Sigmoid colon (tissue), 7 donors: Measurements from ENCODE around the gene PKHD1. TPM values are rescaled to one million over a fixed set of nuclear protein-coding genes. Genes with fewer than 3 reads are reported as not detected.

Experiments
- DNase-seq: peaks from one replicate; pipeline ENCODE4 v3.0.0-alpha.2; 2019
- H3K27ac ChIP-seq, 4 donors: fragments of 200-600 bp; sonication (generic); one replicate each; pipeline ENCODE4 v1.5.1; 2016 to 2019; ENCODE audit warnings: mild to moderate bottlenecking in 1 of 4
- H3K27me3 ChIP-seq, 3 donors: fragments of 200-600 bp; sonication (generic); one replicate each; pipeline ENCODE4 v1.5.1; 2019; ENCODE audit warnings: mild to moderate bottlenecking in 1 of 3
- H3K36me3 ChIP-seq, 4 donors: fragments of 200-600 bp; sonication (generic); one replicate each; pipeline ENCODE4 v1.5.1; 2016 to 2019
- H3K4me1 ChIP-seq, 4 donors: fragments of 200-600 bp; sonication (generic); one replicate each; pipeline ENCODE4 v1.5.1; 2017 to 2019
- H3K4me3 ChIP-seq, 4 donors: fragments of 200-600 bp; sonication (generic); one replicate each; pipeline ENCODE4 v1.5.1; 2017 to 2019; ENCODE audit warnings: mild to moderate bottlenecking in 2 of 4, moderate library complexity in 1 of 4
- H3K9me3 ChIP-seq, 4 donors: fragments of 200-600 bp in 3 of 4; sonication (generic) in 3 of 4; one replicate each; pipeline versions ENCODE4 v1.5.1 to v1.6.1; 2013 to 2019
- EP300 ChIP-seq, 4 donors: sonication (generic); formaldehyde crosslinking; IDR thresholded peaks; one replicate each; pipeline ENCODE4 v1.6.1; 2017; ENCODE audit warnings: antibody characterized with exemption in 4 of 4
- POLR2A ChIP-seq, 2 donors: fragments of 450-650 bp; IDR thresholded peaks; one replicate each; pipeline ENCODE4 v1.6.1; 2016; ENCODE audit warnings: antibody characterized with exemption in 2 of 2, mild to moderate bottlenecking in 2 of 2, moderate library complexity in 2 of 2
- POLR2AphosphoS5 ChIP-seq, 4 donors: sonication (generic); formaldehyde crosslinking; IDR thresholded peaks; one replicate each; pipeline ENCODE4 v1.6.1; 2017; ENCODE audit warnings: antibody characterized with exemption in 4 of 4
- WGBS, 2 donors: extraction: QIAGEN DNeasy Blood & Tissue Kit; methylation state at CpG; one replicate each; pipeline ENCODE4 v1.1.7; 2013; 5-methylcytosine and 5-hydroxymethylcytosine counted together
- intact Hi-C: fragments of 100-400 bp; cut with DNase I; formaldehyde crosslinking; loops from one replicate; pipeline ENCODE4 v1.15.1; 2023
- polyA plus RNA-seq, 3 donors: library from polyadenylated mRNA; stranded (reverse); fragments of 200-250 nt; gene quantifications; one replicate each; pipeline ENCODE4 v1.2.3, GENCODE V29; 2013
- total RNA-seq, 4 donors: library from RNA; depleted of rRNA; stranded (reverse); fragments of >200 nt; gene quantifications; one replicate each; pipeline ENCODE4 v1.1.0, GENCODE V29; 2016
- TF ChIP-seq, protein P1 (sequence below), 4 experiments: fragments of 450-650 bp in 3 of 4; fragments of 200-600 bp in 1 of 4; IDR thresholded peaks; one replicate each; pipeline ENCODE4 v1.5.1; 2016 to 2019; ENCODE audit warnings: antibody characterized with exemption in 4 of 4, mild to moderate bottlenecking in 3 of 4, moderate library complexity in 2 of 4
- donor health status: healthy with polysubstance abuse.
- donor health status: Bipolar disorder and iron deficiency.
- donor health status: healthy.

PKHD1 gene
- total and polyA plus RNA-seq, 7 donors, result under 0.01 to 0.66 (median under 0.01) TPM; not detected in 2

DNA sequence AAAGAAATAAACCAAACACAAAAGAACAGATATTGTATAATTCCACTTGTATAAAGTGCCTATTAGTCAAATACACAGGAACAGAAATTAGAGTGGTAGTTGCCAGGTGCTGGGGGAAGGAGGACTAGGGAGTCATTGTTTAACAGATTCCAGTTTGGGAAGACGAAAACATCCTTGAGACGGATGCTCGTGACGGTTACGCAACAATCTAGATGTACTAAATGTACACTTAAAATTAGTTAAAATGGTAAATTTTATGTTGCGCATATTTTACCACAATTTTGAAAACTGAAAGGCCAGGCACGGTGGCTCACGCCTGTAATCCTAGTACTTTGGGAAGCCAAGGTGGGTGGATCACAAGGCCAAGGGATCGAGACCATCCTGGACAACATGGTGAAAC, 111.0 kb downstream of the PKHD1 start:
- Histone ChIP-seq H3K36me3 (no peaks in the 10 kb centered on the region), H3K27ac (no peak overlapping the region), H3K4me1 (no peaks in the 10 kb centered on the region), H3K9me3 (no peaks in the 10 kb centered on the region), H3K27me3 (no peaks in the 10 kb centered on the region), H3K4me3 (no peak overlapping the region)
- no peak for TF ChIP-seq EP300 (IDR thresholded peaks at IDR 0.05)
- no peak for TF ChIP-seq POLR2AphosphoS5 (IDR thresholded peaks at IDR 0.05)
- TF ChIP-seq, protein P1, sequence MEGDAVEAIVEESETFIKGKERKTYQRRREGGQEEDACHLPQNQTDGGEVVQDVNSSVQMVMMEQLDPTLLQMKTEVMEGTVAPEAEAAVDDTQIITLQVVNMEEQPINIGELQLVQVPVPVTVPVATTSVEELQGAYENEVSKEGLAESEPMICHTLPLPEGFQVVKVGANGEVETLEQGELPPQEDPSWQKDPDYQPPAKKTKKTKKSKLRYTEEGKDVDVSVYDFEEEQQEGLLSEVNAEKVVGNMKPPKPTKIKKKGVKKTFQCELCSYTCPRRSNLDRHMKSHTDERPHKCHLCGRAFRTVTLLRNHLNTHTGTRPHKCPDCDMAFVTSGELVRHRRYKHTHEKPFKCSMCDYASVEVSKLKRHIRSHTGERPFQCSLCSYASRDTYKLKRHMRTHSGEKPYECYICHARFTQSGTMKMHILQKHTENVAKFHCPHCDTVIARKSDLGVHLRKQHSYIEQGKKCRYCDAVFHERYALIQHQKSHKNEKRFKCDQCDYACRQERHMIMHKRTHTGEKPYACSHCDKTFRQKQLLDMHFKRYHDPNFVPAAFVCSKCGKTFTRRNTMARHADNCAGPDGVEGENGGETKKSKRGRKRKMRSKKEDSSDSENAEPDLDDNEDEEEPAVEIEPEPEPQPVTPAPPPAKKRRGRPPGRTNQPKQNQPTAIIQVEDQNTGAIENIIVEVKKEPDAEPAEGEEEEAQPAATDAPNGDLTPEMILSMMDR (IDR thresholded peaks at IDR 0.05), result no peak
- no peak for TF ChIP-seq POLR2A (IDR thresholded peaks at IDR 0.05)
- WGBS, 2 donors, result 96 to 97% methylated on average over 9 of the region's 9 CpGs
- intact Hi-C loops, result no loop called here
- DNase-seq, result no peak

DNA sequence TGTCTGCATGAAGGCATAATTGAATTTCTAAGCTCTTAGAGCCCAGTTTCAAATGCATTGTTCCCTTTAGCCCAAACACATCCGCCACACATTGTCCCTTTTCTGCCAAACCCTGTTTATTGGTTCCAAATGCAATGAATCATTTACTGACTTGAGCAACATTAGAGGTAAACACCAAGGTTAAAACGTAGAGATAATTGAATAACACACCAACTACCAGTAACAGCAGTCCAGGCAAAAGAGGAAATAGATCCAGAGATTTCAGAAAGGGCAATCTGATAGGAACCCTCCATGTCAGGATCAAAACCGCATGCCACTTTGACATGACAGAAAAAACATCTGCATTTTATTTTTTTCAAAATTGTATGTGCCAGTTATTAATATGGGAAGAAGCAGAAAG, 114.8 kb downstream of the PKHD1 start:
- Histone ChIP-seq H3K4me3 (no peak overlapping the region), H3K27ac (no peak overlapping the region), H3K27me3 (no peaks in the 10 kb centered on the region), H3K4me1 (no peaks in the 10 kb centered on the region), H3K9me3 (no peaks in the 10 kb centered on the region), H3K36me3 (no peaks in the 10 kb centered on the region)
- DNase-seq, result no peak
- intact Hi-C loops, result no loop called here
- TF ChIP-seq POLR2A (IDR thresholded peaks at IDR 0.05) (no peak), POLR2AphosphoS5 (IDR thresholded peaks at IDR 0.05) (no peak), EP300 (IDR thresholded peaks at IDR 0.05) (no peak)
- TF ChIP-seq, protein P1 (IDR thresholded peaks at IDR 0.05), result no peak
- WGBS, 2 donors, result 61 to 65% methylated on average over 3 of the region's 3 CpGs

DNA sequence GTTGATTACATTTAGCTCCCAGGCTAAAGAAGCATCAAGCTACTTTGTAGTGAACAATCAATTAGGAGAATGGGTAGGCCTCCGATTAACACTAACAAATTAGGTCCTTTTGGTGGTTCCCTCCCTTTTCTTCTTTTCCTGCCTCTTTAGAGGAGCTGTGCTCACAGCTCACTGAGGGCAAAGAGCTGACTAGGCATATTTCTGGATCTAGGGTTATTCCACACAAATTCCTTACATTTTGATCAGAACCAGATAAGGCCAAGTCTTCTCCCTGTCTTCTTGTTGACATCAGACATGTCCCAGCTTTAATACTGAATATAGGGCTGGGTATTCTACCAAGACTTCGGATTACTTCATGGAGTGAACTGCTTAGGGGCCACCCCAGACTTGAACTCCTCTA, 119.1 kb downstream of the PKHD1 start:
- Histone ChIP-seq H3K4me3 (no peak overlapping the region), H3K9me3 (no peaks in the 10 kb centered on the region), H3K4me1 (no peaks in the 10 kb centered on the region), H3K27me3 (no peaks in the 10 kb centered on the region), H3K27ac (no peak overlapping the region), H3K36me3 (no peaks in the 10 kb centered on the region)
- no peak for DNase-seq
- intact Hi-C loops, result no loop called here
- WGBS, 2 donors, result 90% methylated on average over 2 of the region's 2 CpGs
- TF ChIP-seq EP300 (IDR thresholded peaks at IDR 0.05) (no peak), POLR2A (IDR thresholded peaks at IDR 0.05) (no peak), POLR2AphosphoS5 (IDR thresholded peaks at IDR 0.05) (no peak)
- TF ChIP-seq, protein P1 (IDR thresholded peaks at IDR 0.05), result no peak

DNA sequence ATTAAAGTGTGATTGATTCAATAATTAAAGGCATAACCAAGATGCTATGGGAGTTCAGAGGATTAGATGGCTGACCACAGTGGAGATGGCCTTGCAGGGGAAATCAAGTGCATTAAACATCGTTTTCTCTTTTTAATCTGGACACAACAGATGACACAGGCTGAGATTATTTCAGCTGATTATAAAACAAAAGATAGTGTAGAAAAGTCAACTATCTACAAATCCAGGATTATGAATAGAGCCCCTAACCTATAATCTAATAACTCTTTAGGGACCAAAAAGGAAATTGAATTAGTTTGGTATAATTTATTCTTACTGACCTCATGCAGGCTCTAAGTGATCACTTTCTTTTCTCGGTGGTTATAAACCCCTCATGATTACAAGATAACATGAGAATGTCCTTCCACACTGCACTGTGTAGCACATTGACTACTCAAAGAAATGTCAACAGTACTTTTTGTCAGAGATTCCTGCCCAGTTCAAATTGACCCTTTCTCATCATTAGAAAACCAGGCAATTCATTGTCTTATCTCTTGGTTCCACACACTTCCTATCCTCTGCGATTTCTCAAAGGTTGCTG, 122.1 kb downstream of the PKHD1 start:
- no peak for DNase-seq
- no peak overlapping the region for H3K4me3 ChIP-seq
- intact Hi-C loops, result no loop called here
- WGBS, 2 donors, result 56 to 65% methylated on average over 3 of the region's 3 CpGs
- TF ChIP-seq EP300 (IDR thresholded peaks at IDR 0.05) (no peak), POLR2AphosphoS5 (IDR thresholded peaks at IDR 0.05) (no peak), POLR2A (IDR thresholded peaks at IDR 0.05) (no peak)
- TF ChIP-seq, protein P1 (IDR thresholded peaks at IDR 0.05), result no peak
- H3K9me3 ChIP-seq, result no peaks in the 10 kb centered on the region
- H3K36me3 ChIP-seq, result no peaks in the 10 kb centered on the region
- H3K4me1 ChIP-seq, result peaks cover 0 to 8% (median 2%) of the 10 kb centered on the region in 4 donors
- H3K27me3 ChIP-seq, result no peaks in the 10 kb centered on the region
- H3K27ac ChIP-seq, result no peak overlapping the region

DNA sequence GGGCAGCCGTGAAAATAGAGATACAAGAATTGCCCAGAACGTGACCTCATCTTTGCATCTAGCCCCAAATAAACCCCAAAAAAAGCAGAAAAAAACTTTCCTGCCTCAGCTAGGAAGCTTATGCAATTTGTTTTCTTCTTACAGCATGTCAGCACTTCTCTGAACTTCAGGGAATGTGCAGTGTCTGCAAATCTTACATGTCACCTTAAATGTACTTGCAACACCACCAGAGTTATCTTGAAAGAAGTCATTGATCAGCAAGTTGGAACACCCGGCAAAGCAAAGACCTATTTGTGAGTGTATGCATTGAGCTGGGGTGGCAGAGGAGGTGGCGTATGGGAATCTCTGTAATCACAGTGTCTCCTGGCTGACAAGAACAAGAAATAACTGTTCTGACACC, 123.4 kb downstream of the PKHD1 start:
- peaks cover 0 to 13% (median 3%) of the 10 kb centered on the region in 4 donors for H3K4me1 ChIP-seq
- intact Hi-C loops, result no loop called here
- H3K27ac ChIP-seq, result no peak overlapping the region
- H3K36me3 ChIP-seq, result no peaks in the 10 kb centered on the region
- no peaks in the 10 kb centered on the region for H3K9me3 ChIP-seq
- H3K27me3 ChIP-seq, result no peaks in the 10 kb centered on the region
- TF ChIP-seq POLR2A (IDR thresholded peaks at IDR 0.05) (no peak), EP300 (IDR thresholded peaks at IDR 0.05) (no peak), POLR2AphosphoS5 (IDR thresholded peaks at IDR 0.05) (no peak)
- TF ChIP-seq, protein P1 (IDR thresholded peaks at IDR 0.05), result no peak
- H3K4me3 ChIP-seq, result no peak overlapping the region
- no peak for DNase-seq
- 80 to 87% methylated on average over 4 of the region's 4 CpGs for WGBS, 2 donors
